ENCODE measurements around the gene PSMB11.

DNA sequence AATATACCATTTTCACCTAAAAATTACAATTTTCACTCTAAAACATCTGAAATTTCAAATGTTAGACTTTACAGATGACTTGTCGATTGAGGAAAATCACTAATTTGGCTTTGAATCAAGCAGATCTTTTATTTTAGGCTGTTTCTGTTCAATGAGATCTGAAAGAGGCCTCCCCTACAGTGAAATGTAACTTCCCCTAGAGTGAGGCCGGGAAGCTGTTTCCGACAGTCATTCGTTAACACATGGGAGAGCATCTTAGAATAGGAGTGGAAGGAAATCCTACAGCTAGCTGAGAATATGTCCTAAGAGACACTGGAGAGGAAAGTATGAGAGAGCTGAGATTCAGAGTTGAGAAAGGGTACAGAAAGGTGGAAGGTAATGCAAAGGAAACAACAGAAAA is 26.4 kb upstream of the PSMB11 start:
- TF ChIP-seq POLR2AphosphoS5 (IDR thresholded peaks at IDR 0.05; ENCODE audit: low read depth, low read length) (no peak), SIN3A (IDR thresholded peaks at IDR 0.05; ENCODE audit: borderline replicate concordance, insufficient read depth, low read length) (no peak)
- TF ChIP-seq, protein P1, sequence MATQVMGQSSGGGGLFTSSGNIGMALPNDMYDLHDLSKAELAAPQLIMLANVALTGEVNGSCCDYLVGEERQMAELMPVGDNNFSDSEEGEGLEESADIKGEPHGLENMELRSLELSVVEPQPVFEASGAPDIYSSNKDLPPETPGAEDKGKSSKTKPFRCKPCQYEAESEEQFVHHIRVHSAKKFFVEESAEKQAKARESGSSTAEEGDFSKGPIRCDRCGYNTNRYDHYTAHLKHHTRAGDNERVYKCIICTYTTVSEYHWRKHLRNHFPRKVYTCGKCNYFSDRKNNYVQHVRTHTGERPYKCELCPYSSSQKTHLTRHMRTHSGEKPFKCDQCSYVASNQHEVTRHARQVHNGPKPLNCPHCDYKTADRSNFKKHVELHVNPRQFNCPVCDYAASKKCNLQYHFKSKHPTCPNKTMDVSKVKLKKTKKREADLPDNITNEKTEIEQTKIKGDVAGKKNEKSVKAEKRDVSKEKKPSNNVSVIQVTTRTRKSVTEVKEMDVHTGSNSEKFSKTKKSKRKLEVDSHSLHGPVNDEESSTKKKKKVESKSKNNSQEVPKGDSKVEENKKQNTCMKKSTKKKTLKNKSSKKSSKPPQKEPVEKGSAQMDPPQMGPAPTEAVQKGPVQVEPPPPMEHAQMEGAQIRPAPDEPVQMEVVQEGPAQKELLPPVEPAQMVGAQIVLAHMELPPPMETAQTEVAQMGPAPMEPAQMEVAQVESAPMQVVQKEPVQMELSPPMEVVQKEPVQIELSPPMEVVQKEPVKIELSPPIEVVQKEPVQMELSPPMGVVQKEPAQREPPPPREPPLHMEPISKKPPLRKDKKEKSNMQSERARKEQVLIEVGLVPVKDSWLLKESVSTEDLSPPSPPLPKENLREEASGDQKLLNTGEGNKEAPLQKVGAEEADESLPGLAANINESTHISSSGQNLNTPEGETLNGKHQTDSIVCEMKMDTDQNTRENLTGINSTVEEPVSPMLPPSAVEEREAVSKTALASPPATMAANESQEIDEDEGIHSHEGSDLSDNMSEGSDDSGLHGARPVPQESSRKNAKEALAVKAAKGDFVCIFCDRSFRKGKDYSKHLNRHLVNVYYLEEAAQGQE (IDR thresholded peaks at IDR 0.05; ENCODE audit: insufficient read depth in 1 of 2, low read depth in 2 of 2, low read length in 2 of 2) = no peak
